ENCODE data around the gene ZSCAN21. TPM values are rescaled to one million over a fixed set of nuclear protein-coding genes. Genes with fewer than 3 reads are reported as not detected.

The ZSCAN21 gene
- total RNA-seq, 2 donors from 2014 or later, result 9.3 to 16.6 TPM

- TF ChIP-seq, protein P1, sequence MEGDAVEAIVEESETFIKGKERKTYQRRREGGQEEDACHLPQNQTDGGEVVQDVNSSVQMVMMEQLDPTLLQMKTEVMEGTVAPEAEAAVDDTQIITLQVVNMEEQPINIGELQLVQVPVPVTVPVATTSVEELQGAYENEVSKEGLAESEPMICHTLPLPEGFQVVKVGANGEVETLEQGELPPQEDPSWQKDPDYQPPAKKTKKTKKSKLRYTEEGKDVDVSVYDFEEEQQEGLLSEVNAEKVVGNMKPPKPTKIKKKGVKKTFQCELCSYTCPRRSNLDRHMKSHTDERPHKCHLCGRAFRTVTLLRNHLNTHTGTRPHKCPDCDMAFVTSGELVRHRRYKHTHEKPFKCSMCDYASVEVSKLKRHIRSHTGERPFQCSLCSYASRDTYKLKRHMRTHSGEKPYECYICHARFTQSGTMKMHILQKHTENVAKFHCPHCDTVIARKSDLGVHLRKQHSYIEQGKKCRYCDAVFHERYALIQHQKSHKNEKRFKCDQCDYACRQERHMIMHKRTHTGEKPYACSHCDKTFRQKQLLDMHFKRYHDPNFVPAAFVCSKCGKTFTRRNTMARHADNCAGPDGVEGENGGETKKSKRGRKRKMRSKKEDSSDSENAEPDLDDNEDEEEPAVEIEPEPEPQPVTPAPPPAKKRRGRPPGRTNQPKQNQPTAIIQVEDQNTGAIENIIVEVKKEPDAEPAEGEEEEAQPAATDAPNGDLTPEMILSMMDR (IDR thresholded peaks at IDR 0.05), result no peak
- Histone ChIP-seq H3K36me3 (peaks cover 66% of the 10 kb centered on the region), H3K4me1 (ENCODE audit: control insufficient read depth in 1 of 2, low read depth in 2 of 2) (peaks cover 6 to 9% of the 10 kb centered on the region in 2 donors), H3K27ac (no peak overlapping the region), H3K9me3 (no peaks in the 10 kb centered on the region), H3K4me3 (no peak overlapping the region), H3K27me3 (replicated peaks; ENCODE audit: insufficient read depth) (no peaks in the 10 kb centered on the region)
- ATAC-seq (ENCODE audit: insufficient number of reproducible peaks, low FRiP score, low read depth) (no peak), DNase-seq (ENCODE audit: low spot score) (no peak)
Observed at GRCh38 chr7:100093498-100093897, 43.9 kb downstream of the ZSCAN21 start.

DNA sequence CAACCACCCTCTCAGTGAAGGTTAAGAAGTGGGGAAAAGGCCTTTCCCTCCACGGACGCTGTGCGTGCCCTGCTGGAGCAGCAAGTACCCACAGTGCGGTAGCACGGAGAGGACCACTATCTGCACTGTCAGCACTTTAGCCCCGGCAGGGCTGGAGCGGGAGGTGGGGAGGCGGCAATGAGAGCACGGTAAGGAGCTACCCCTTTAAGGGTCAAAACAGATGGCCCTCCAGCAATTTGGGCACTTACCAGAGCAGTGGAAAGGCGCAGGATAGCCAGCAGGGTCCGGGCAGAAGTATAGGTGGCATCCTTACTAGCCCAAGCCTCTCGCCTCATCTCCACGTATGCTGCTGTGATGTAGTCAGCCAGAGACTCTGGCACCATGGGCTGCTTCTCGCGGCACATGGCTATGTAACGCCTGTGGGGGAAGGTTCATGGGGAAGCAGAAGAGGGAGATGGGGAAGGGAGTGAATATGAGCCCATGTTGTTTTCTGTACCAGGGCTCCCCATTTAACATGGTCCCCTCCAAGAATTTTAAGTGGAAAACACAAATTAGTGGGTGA, 44.4 kb downstream of the ZSCAN21 start:
- peaks cover 71% of the 10 kb centered on the region for H3K36me3 ChIP-seq
- H3K4me1 ChIP-seq (ENCODE audit: control insufficient read depth in 1 of 2, low read depth in 2 of 2), result peaks cover 6 to 10% of the 10 kb centered on the region in 2 donors
- no peak overlapping the region for H3K27ac ChIP-seq
- no peaks in the 10 kb centered on the region for H3K9me3 ChIP-seq
- H3K4me3 ChIP-seq, result no peak overlapping the region
- H3K27me3 ChIP-seq (replicated peaks; ENCODE audit: insufficient read depth), result no peaks in the 10 kb centered on the region
- DNase-seq (ENCODE audit: low spot score) (no peak), ATAC-seq (ENCODE audit: insufficient number of reproducible peaks, low FRiP score, low read depth) (no peak)
- TF ChIP-seq, protein P1 (IDR thresholded peaks at IDR 0.05), result no peak

- DNase-seq (ENCODE audit: low spot score) (no peak), ATAC-seq (ENCODE audit: insufficient number of reproducible peaks, low FRiP score, low read depth) (no peak)
- H3K9me3 ChIP-seq, result no peaks in the 10 kb centered on the region
- TF ChIP-seq, protein P1 (IDR thresholded peaks at IDR 0.05), result no peak
- no peak overlapping the region for H3K27ac ChIP-seq
- no peaks in the 10 kb centered on the region for H3K27me3 ChIP-seq (replicated peaks; ENCODE audit: insufficient read depth)
- peaks cover 6 to 12% of the 10 kb centered on the region in 2 donors for H3K4me1 ChIP-seq (ENCODE audit: control insufficient read depth in 1 of 2, low read depth in 2 of 2)
- peaks cover 74% of the 10 kb centered on the region for H3K36me3 ChIP-seq
- no peak overlapping the region for H3K4me3 ChIP-seq
Observed at GRCh38 chr7:100095289-100095688, 45.7 kb downstream of the ZSCAN21 start.

GRCh38 chr7:100095704-100096103, 46.1 kb downstream of the ZSCAN21 start:
- DNase-seq (ENCODE audit: low spot score), result no peak
- Histone ChIP-seq H3K27ac (no peak overlapping the region), H3K4me3 (no peak overlapping the region), H3K27me3 (replicated peaks; ENCODE audit: insufficient read depth) (no peaks in the 10 kb centered on the region), H3K9me3 (no peaks in the 10 kb centered on the region), H3K4me1 (ENCODE audit: control insufficient read depth in 1 of 2, low read depth in 2 of 2) (peaks cover 6 to 12% of the 10 kb centered on the region in 2 donors), H3K36me3 (peaks cover 72% of the 10 kb centered on the region)
- no peak for ATAC-seq (ENCODE audit: insufficient number of reproducible peaks, low FRiP score, low read depth)
- TF ChIP-seq, protein P1 (IDR thresholded peaks at IDR 0.05), result no peak

DNA sequence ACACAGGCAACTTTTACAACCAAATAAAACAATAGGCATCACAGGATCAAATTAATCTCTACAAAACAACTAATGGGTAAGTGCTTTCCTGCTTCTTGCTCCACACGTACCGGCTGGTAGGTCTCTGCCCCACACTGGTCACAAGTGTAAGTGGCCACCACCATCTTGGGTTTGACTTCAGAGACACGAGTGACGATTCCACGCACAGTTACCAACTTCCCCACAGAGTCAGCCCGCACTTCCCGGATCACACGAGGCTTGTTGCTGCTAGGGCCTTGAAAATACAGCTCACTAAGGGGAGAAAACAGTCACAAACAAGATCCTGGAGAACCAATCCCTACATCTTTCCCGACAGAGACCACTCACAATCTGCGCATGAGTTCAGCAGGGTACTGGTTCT, 49.3 kb downstream of the ZSCAN21 start:
- H3K36me3 ChIP-seq, result peaks cover 51% of the 10 kb centered on the region
- no peaks in the 10 kb centered on the region for H3K9me3 ChIP-seq
- ATAC-seq (ENCODE audit: insufficient number of reproducible peaks, low FRiP score, low read depth), result no peak
- H3K27ac ChIP-seq, result no peak overlapping the region
- no peak overlapping the region for H3K4me3 ChIP-seq
- peaks cover 12 to 20% of the 10 kb centered on the region in 2 donors for H3K4me1 ChIP-seq (ENCODE audit: control insufficient read depth in 1 of 2, low read depth in 2 of 2)
- TF ChIP-seq, protein P1 (IDR thresholded peaks at IDR 0.05), result no peak
- DNase-seq (ENCODE audit: low spot score), result no peak
- no peaks in the 10 kb centered on the region for H3K27me3 ChIP-seq (replicated peaks; ENCODE audit: insufficient read depth)

Data from thoracic aorta (tissue), 2 donors.